ENCODE measurements around the gene SORCS2.
A peak's percentile ranks its signal among the peaks of the same experiment; 100 is the strongest.
"Not testable (repeated sequence)": the region's sequence is repeated elsewhere in the genome, so short reads cannot be mapped to it uniquely, and the experiment has no call there.

SORCS2 gene

GRCh38 chr4:7160951-7161440 lies 31.3 kb upstream of the SORCS2 start:
- no peak for DNase-seq

GRCh38 chr4:7161721-7162214 lies 30.6 kb upstream of the SORCS2 start:
- DNase-seq = no peak

- not testable (repeated sequence) for DNase-seq
Measured at GRCh38 chr4:7165056-7165873, 27.1 kb upstream of the SORCS2 start.

- no peak for DNase-seq
Measured at GRCh38 chr4:7165874-7166201, 26.5 kb upstream of the SORCS2 start.

- DNase-seq = no peak
Measured at GRCh38 chr4:7166237-7166636, 26.1 kb upstream of the SORCS2 start.

GRCh38 chr4:7166981-7167700 lies 25.2 kb upstream of the SORCS2 start:
- DNase-seq = no peak

GRCh38 chr4:7167706-7168105 lies 24.6 kb upstream of the SORCS2 start:
- no peak for DNase-seq

- DNase-seq = no peak
Measured at GRCh38 chr4:7168106-7168505, 24.2 kb upstream of the SORCS2 start.

GRCh38 chr4:7169134-7169533 lies 23.2 kb upstream of the SORCS2 start:
- no peak for DNase-seq

GRCh38 chr4:7170012-7170411 lies 22.3 kb upstream of the SORCS2 start:
- DNase-seq = no peak

GRCh38 chr4:7171191-7171900 lies 21.0 kb upstream of the SORCS2 start:
- DNase-seq = no peak

- DNase-seq = no peak
Measured at GRCh38 chr4:7172508-7172907, 19.8 kb upstream of the SORCS2 start.

- DNase-seq = no peak
Measured at GRCh38 chr4:7172946-7173345, 19.4 kb upstream of the SORCS2 start.

- no peak for DNase-seq
Measured at GRCh38 chr4:7173841-7174449, 18.4 kb upstream of the SORCS2 start.

- no peak for DNase-seq
Measured at GRCh38 chr4:7179158-7179557, 13.2 kb upstream of the SORCS2 start.

GRCh38 chr4:7180938-7181337 lies 11.4 kb upstream of the SORCS2 start:
- no peak for DNase-seq

- no peak for DNase-seq
Measured at GRCh38 chr4:7182616-7183015, 9.7 kb upstream of the SORCS2 start.

GRCh38 chr4:7183161-7183560 lies 9.2 kb upstream of the SORCS2 start:
- DNase-seq = no peak

- DNase-seq = no peak
Measured at GRCh38 chr4:7183780-7184460, 8.4 kb upstream of the SORCS2 start.

- no peak for DNase-seq
Measured at GRCh38 chr4:7185487-7186030, 6.8 kb upstream of the SORCS2 start.

GRCh38 chr4:7186031-7186430 lies 6.3 kb upstream of the SORCS2 start:
- DNase-seq = peak; percentile 47

GRCh38 chr4:7186516-7187167 lies 5.7 kb upstream of the SORCS2 start:
- no peak for DNase-seq
